GM12878 (cell line): Measurements from ENCODE around the gene MAP2K7. TPM values are rescaled to one million over a fixed set of nuclear protein-coding genes. Genes with fewer than 3 reads are reported as not detected.

ENCODE experiments used
- ATAC-seq: fragments of 200-7000 bp; cut with Tn5 transposase; 3 replicates; pipeline ENCODE4 v1.9.1; 2020; ENCODE audit warnings: mild to moderate bottlenecking, moderate library complexity
- BruUV-seq: library from RNA; stranded (reverse); fragments of 400-500 nt; replicated peaks from 2 replicates; lab custom pipeline; 2021; lab: Mats Ljungman, UMichigan
- CTCF ChIA-PET: fragments of 300-600 bp; sonication (Branson Sonifier 250); formaldehyde crosslinking; extraction: SDS; loops from one replicate; lab custom pipeline; 2021; ENCODE audit warnings: inconsistent platforms; lab: Yijun Ruan, JAX
- POLR2A ChIA-PET: fragments of 350-600 bp; formaldehyde crosslinking; extraction: SDS; loops from one replicate; lab custom pipeline; 2021; ENCODE audit warnings: inconsistent platforms; lab: Charles Lee
- RAD21 ChIA-PET: fragments of 300-600 bp; sonication (Branson Sonifier 250); formaldehyde crosslinking; loops from one replicate; lab custom pipeline; 2023; ENCODE audit warnings: antibody characterized with exemption; ENCODE audit not compliant: unreplicated experiment; lab: Charles Lee
- SMC1A ChIA-PET: fragments of 300-600 bp; sonication (Branson Sonifier 250); formaldehyde crosslinking; loops from one replicate; lab custom pipeline; 2023; ENCODE audit not compliant: unreplicated experiment, uncharacterized antibody; lab: Charles Lee
- DNase-seq: peaks from one replicate; pipeline ENCODE4 v3.0.0-alpha.2; 2011; ENCODE audit warnings: low read depth, low spot score
- FAIRE-seq: peaks from 3 replicates; lab custom pipeline; 2011; peaks lifted over from hg19 to GRCh38; lab: Jason Lieb, UNC
- H2AFZ ChIP-seq: 2 replicates; pipeline ENCODE4 v1.6.0; 2011; ENCODE audit warnings: low read depth, low read length, control low read depth; ENCODE audit not compliant: control insufficient read depth
- H3K27ac ChIP-seq: 2 replicates; pipeline ENCODE4 v1.5.1; 2011; ENCODE audit warnings: control low read depth; ENCODE audit not compliant: control insufficient read depth, insufficient read depth
- H3K27me3 ChIP-seq, 2 experiments: replicated peaks in 1 of 2; 2 replicates each; pipeline versions ENCODE4 v1.6.0 to v1.6.1; 2011; ENCODE audit warnings: low read length in 1 of 2; ENCODE audit not compliant: control insufficient read depth in 2 of 2, insufficient read depth in 2 of 2
- H3K36me3 ChIP-seq, 2 experiments: 2 replicates each; pipeline ENCODE4 v1.5.1; 2011; ENCODE audit warnings: low read length in 1 of 2; ENCODE audit not compliant: control insufficient read depth in 2 of 2, insufficient read depth in 2 of 2
- H3K4me1 ChIP-seq: 2 replicates; pipeline ENCODE4 v1.6.1; 2011; ENCODE audit warnings: mild to moderate bottlenecking, low read length, moderate library complexity, mixed read lengths; ENCODE audit not compliant: control insufficient read depth, insufficient read depth
- H3K4me2 ChIP-seq: 2 replicates; pipeline ENCODE4 v1.6.0; 2011; ENCODE audit warnings: control low read depth; ENCODE audit not compliant: control insufficient read depth, insufficient read depth
- H3K4me3 ChIP-seq: fragments of 200-600 bp; sonication (generic); 2 replicates; pipeline ENCODE4 v1.5.1; 2016
- H3K79me2 ChIP-seq: 2 replicates; pipeline ENCODE4 v1.6.0; 2011; ENCODE audit warnings: low read length; ENCODE audit not compliant: control insufficient read depth, insufficient read depth
- H3K9ac ChIP-seq: 2 replicates; pipeline ENCODE4 v1.8.0; 2011; ENCODE audit warnings: low read length, control low read depth, mixed read lengths; ENCODE audit not compliant: control insufficient read depth, insufficient read depth
- H3K9me3 ChIP-seq: replicated peaks from 3 replicates; pipeline ENCODE4 v1.5.1; 2011; ENCODE audit warnings: mild to moderate bottlenecking, low read length; ENCODE audit not compliant: control insufficient read depth, insufficient read depth
- H4K20me1 ChIP-seq: 2 replicates; pipeline ENCODE4 v1.6.0; 2011; ENCODE audit not compliant: control insufficient read depth, insufficient read depth
- BHLHE40 ChIP-seq, 2 experiments: fragments of 450-650 bp in 1 of 2; IDR thresholded peaks; 2 replicates each; pipeline ENCODE4 v1.6.1; 2011 to 2017; ENCODE audit warnings: low read depth in 2 of 2, borderline replicate concordance in 1 of 2, improper control_type of control experiment in 1 of 2, low read length in 1 of 2, mild to moderate bottlenecking in 1 of 2
- KAT2A ChIP-seq: conservative IDR thresholded peaks from 2 replicates; pipeline ENCODE4 v1.6.1; 2011; ENCODE audit warnings: low read depth, low read length; ENCODE audit not compliant: control insufficient read depth
- NKRF ChIP-seq: fragments of 450-650 bp; conservative IDR thresholded peaks from 2 replicates; pipeline ENCODE4 v1.6.1; 2017; ENCODE audit warnings: mild to moderate bottlenecking, moderate library complexity
- TCF3 ChIP-seq: IDR thresholded peaks from 2 replicates; pipeline ENCODE4 v1.6.1; 2012; ENCODE audit warnings: low read depth, mild to moderate bottlenecking, low read length, borderline replicate concordance; ENCODE audit not compliant: insufficient read depth
- WGBS: methylation state at CpG from one replicate; pipeline ENCODE4 v1.1.6; 2016; ENCODE audit warnings: low lambda C conversion rate; ENCODE audit not compliant: insufficient replicate concordance, insufficient coverage; ENCODE audit errors: missing lambda C conversion rate; 5-methylcytosine and 5-hydroxymethylcytosine counted together
- in situ Hi-C: fragments of 300-500 bp; cut with MboI; formaldehyde crosslinking; loops from 9 replicates; pipeline ENCODE4 v1.14.3; 2018; ENCODE audit warnings: mixed read lengths
- intact Hi-C: fragments of 100-400 bp; cut with micrococcal nuclease; formaldehyde crosslinking; loops from one replicate; pipeline ENCODE4 v1.14.2; 2022; ENCODE audit not compliant: unreplicated experiment
- polyA plus RNA-seq, 11 experiments: library from polyadenylated mRNA; depleted of rRNA in 4 of 11; unstranded in 6 of 11; stranded (reverse) in 5 of 11; fragments of >200 nt; fragmentation: Nextera tagmentation in 4 of 11; fragmentation: Illumina TruSeq in 1 of 11; extraction: Ambion mirVana in 4 of 11; extraction: Trizol in 1 of 11; gene quantifications; 1 replicate in 1 of 11; 2 replicates in 10 of 11; pipeline versions ENCODE4 v1.2.1 to v1.2.3, GENCODE V29; 2011 to 2016; ENCODE audit warnings: inconsistent platforms in 2 of 11, missing spikeins in 2 of 11, low read depth in 1 of 11
- total RNA-seq, 4 experiments: library from RNA; depleted of rRNA in 3 of 4; stranded (reverse); fragments of >200 nt in 3 of 4; fragmentation: Illumina TruSeq in 1 of 4; extraction: Trizol in 1 of 4; gene quantifications; 2 replicates each; pipeline versions ENCODE4 v1.2.1 to v1.2.3, GENCODE V29; 2013 to 2021

MAP2K7 gene
- total and polyA plus RNA-seq, 10 of the 15 experiments (the other 5 are each of a cell fraction or from before 2014, with no cell fraction given), result 0.34 to 32.2 (median 6.7) TPM

- peaks cover 2 to 13% of the 10 kb centered on the region in 2 experiments; a peak in 3 of 4 replicates for H3K27me3 ChIP-seq
- no peaks in the 10 kb centered on the region for H3K36me3 ChIP-seq
- FAIRE-seq, result no peak
- no peak overlapping the region for H3K27ac ChIP-seq
- no TSS peak for BruUV-seq
- CTCF ChIA-PET, result interaction anchor here (0.6 to 1.8 kb wide), 7 partner anchors 9 to 141 kb away, joined by 3 to 9 read pairs (median 3); no protein-coding TSS in a partner anchor
- H3K4me1 ChIP-seq, result peaks cover 7% of the 10 kb centered on the region; the same call in 1 of the 2 replicates
- H3K4me2 ChIP-seq, result peak overlapping the region; percentile 48
- POLR2A ChIA-PET, result interaction anchor here (0.6 kb wide), 1 partner anchor 512 kb away, joined by 3 read pairs; no protein-coding TSS in a partner anchor
- H2AFZ ChIP-seq, result peak overlapping the region; percentile 34; the same call in 1 of the 2 replicates
- RAD21 ChIA-PET, result interaction anchor here (1.1 kb wide), 1 partner anchor 10 kb away, joined by 3 read pairs; no protein-coding TSS in a partner anchor
- in situ Hi-C loops, result no loop called here
- H4K20me1 ChIP-seq, result no peaks in the 10 kb centered on the region
- TF ChIP-seq NKRF, result no peak
- no peak for TF ChIP-seq KAT2A
- TF ChIP-seq BHLHE40 (IDR thresholded peaks at IDR 0.05; ENCODE audit: borderline replicate concordance in 1 of 2, low read depth in 2 of 2, low read length in 1 of 2), result no peak
- 0 out of 2 replicates have a peak, but pooled peaks have one; percentile 13 for TF ChIP-seq TCF3
- no peak for ATAC-seq
- SMC1A ChIA-PET, result no interaction called here
- no peaks in the 10 kb centered on the region; the same call in 2 of the 3 replicates for H3K9me3 ChIP-seq
- H3K4me3 ChIP-seq, result no peak overlapping the region
- H3K9ac ChIP-seq, result no peak overlapping the region
- 18% methylated on average over 62 of the region's 63 CpGs for WGBS
- intact Hi-C loops, result no loop called here
- H3K79me2 ChIP-seq, result no peaks in the 10 kb centered on the region
- no peak for DNase-seq
Measured at GRCh38 chr19:7861619-7862412, 41.9 kb upstream of the MAP2K7 start.
